ENCODE data around the gene RTL9.

DNA sequence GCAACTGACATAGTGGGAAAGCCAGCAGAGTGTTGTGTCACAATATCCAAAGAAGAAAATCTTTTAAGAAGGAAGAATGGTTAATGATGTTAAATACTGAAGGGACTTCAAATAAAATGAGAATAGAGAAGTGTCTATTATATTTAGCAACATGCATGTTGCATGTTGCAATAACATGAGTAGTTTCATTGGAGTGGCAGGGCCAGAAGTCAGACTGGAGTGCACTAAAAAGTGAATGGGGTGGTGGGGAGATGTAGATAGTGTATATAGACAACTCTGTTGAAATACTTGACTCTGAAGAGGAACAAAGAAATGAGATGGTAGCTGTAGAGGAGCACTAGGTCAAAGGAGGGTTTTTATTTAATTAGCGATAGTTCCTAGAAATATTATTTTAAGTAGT lies 31.3 kb upstream of the RTL9 start:
- TF ChIP-seq, protein P1, sequence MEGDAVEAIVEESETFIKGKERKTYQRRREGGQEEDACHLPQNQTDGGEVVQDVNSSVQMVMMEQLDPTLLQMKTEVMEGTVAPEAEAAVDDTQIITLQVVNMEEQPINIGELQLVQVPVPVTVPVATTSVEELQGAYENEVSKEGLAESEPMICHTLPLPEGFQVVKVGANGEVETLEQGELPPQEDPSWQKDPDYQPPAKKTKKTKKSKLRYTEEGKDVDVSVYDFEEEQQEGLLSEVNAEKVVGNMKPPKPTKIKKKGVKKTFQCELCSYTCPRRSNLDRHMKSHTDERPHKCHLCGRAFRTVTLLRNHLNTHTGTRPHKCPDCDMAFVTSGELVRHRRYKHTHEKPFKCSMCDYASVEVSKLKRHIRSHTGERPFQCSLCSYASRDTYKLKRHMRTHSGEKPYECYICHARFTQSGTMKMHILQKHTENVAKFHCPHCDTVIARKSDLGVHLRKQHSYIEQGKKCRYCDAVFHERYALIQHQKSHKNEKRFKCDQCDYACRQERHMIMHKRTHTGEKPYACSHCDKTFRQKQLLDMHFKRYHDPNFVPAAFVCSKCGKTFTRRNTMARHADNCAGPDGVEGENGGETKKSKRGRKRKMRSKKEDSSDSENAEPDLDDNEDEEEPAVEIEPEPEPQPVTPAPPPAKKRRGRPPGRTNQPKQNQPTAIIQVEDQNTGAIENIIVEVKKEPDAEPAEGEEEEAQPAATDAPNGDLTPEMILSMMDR (IDR thresholded peaks at IDR 0.05 in 8 of 11, conservative IDR thresholded peaks at IDR 0.05 in 3 of 11) = no peak
- TF ChIP-seq POLR2A (IDR thresholded peaks at IDR 0.05) (no peak), POLR2AphosphoS5 (IDR thresholded peaks at IDR 0.05) (no peak)

Measured in spleen (tissue), 7 donors.